GM19351 (cell line): ENCODE data around the gene MEGF6.

Source experiments
- ATAC-seq: cut with Tn5 transposase; IDR thresholded peaks from one replicate; pipeline ENCODE4 v1.9.1; 2021; ENCODE audit warnings: mild to moderate bottlenecking, moderate library complexity; ENCODE audit not compliant: unreplicated experiment

MEGF6 gene

DNA sequence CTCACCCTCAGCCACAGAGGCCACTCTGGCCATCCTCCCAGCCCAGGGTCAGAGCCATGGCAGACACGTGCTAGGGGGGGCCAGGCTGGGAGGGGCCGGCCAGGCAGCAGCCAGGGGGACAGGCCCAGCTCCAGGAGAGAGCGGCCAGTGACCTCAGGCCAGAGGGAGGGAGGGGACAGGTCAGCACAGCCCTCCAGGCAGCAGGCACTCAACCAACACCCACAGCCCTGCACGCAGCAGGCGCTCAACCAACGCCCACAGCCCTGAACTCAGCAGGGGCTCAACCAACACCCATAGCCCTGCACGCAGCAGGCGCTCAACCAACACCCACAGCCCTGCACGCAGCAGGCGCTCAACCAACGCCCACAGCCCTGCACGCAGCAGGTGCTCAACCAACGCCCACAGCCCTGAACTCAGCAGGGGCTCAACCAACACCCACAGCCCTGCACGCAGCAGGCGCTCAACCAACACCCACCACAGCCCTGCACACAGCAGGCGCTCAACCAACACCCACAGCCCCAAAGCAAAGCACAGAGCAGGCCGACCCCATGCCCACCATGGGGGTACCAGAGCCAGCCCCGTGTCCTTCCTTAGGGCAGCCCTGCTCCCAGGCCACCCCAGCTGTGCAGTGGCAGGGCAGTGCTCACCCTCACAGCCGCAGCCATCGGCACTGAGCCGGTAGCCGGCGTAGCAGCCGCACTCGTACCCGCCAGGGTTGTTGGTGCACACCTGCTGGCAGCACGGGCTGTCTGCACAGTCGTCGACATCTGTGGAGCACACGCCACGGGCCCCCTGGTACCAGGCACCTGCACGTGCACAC lies 101.0 kb downstream of the MEGF6 start:
- no peak for ATAC-seq

DNA sequence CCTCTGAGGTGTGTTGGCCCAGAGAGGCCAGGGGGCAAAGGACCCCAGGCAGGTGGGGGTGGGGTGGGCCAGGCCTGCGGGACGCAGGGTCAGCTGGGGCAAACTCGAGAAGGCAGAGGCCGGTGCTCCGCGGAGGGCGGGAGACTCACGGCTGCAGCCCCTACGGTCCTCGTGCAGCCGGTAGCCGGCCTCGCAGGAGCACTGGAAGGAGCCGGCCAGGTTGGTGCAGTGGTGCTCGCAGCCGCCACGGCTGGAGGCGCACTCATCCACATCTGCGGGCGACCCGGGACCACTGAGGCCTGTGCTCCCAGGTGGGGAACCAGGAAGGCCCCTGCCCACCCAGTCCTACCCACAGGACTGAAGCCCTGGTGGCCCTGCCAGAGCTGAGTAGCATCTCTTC lies 101.6 kb downstream of the MEGF6 start:
- no peak for ATAC-seq

DNA sequence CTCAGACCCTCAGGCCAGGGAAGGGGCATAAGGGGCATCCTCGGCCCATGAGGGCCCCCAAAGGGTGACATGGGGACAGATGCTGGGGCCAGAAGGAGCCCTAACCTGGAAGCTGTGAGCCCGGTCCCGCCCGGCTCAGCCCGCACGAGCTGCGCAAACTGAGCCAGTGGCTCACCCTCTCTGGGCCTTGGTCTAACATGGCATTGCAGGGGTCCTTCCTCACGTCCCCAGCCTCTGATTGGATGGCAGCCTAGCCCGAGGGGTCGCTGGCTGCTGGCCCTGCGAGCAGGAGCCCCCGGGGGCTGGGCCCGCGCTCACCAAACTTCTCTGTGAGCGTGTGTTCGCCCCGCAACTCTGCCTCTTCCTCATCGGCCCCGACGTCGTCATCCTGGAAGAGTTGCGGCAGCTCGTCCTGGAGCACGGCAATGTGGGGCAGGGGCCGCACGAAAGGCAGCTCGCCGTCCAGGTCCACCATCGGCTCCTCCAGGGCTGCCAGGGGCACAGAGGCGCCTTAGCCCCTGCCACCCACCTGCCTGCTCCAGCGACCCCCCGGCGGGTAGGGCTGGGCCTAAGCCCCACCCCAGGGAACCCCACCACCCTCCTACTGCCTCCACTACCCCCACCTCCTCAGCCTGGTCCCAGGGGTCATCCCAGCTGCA lies 102.4 kb downstream of the MEGF6 start:
- ATAC-seq, result no peak

DNA sequence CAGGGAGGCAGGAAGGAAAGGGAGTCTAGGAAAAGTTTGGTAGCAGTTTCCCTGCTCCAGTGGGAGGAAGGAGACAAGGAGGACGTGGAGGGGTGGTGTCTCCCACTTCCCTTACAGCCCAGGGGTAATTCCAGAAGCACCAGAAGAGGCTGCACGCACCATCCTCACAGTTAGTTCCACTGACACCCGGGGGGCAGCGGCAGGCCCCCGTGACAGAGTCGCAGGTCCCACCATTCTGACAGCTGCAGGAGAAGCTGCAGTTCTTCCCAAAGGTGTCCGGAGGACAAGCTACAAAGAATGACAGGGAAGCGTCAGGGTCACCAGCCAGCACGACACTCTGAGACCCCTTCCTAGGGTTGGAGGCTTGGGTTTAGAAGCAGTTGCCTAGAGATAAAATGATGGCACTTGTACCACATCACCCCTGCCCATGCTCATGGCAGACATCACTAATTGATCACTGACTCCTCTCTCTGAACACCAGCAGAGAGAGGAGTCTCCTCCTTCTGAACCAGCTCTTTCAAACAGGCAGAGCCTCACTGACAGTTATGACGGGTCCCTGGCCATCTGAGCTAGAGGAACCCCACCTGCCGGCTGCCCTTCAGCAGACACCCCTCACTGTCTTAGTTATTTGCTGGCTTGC lies 103.6 kb downstream of the MEGF6 start:
- no peak for ATAC-seq

DNA sequence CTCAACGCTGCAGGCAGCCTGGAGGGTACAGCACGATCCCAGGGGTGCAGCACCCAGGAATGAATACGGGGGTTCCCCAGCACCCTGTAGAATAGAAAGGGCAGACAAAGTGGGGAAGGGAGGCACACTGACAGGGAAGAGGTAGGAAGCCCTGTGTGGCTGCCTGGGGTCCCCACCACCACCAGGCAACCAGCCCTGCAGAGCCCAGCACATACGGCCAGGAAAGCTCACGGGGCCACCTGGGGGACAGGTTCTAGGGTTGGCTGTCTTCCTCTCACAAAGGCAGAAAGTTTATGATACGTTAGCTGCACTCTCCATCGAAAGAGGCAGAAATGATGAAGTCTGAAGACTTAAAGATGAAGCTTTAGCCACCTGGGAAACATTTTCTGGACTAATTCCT lies 104.4 kb downstream of the MEGF6 start:
- ATAC-seq, result no peak

DNA sequence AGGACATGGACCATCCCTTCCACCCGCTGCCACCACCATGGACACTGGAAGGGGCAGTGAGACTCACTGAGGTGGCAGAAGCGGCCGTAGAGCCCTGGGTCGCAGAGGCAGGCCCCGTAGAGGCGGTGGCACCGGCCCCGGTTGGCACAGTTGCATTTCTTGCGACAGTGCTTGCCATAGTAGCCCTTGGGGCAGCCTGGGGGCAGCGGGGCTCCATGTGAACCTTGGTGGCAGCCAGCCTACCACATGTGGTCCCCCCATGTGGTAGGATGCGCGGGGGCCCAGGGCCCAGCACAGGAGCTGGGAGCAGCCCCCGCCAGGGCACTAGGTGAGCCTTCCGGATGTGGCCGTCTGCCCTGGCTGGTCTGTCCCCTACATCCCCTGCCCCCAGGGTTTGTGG lies 105.3 kb downstream of the MEGF6 start:
- ATAC-seq, result no peak

DNA sequence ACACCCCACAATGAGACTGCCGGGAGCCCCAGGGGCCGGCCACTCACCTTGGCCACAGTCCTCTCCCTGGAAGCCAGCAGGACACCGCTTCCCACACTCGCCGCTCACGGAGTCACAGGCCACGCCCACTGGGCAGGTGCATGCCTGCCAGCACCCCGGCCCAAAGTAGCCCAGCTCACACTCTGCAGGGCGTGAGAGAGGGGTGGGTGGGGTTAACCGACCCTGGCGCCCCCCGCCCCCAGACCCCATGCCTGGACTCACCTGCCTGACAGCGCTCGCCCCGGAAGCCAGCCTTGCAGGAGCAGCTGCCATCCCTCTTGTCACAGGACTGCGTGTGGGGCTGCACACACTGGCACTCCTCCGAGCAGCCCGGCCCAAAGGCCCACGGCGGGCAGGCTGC lies 106.1 kb downstream of the MEGF6 start:
- ATAC-seq, result no peak

DNA sequence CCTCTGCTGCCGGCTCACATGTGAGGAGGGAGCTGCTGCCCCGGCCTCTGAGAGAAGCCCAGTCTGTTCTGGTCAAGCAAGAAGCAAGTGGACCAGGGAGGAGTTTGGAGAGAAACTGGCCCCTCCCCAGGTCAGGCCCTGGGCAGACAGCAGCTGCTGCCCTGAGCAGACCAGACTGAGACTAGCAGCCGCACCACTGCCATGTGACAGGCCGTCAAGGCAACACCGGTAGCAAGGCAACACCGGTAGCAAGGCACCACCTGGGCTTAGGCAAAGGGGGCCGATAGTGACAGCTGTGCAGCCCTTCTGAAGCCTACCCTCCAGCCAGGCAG lies 106.5 kb downstream of the MEGF6 start:
- ATAC-seq, result no peak

DNA sequence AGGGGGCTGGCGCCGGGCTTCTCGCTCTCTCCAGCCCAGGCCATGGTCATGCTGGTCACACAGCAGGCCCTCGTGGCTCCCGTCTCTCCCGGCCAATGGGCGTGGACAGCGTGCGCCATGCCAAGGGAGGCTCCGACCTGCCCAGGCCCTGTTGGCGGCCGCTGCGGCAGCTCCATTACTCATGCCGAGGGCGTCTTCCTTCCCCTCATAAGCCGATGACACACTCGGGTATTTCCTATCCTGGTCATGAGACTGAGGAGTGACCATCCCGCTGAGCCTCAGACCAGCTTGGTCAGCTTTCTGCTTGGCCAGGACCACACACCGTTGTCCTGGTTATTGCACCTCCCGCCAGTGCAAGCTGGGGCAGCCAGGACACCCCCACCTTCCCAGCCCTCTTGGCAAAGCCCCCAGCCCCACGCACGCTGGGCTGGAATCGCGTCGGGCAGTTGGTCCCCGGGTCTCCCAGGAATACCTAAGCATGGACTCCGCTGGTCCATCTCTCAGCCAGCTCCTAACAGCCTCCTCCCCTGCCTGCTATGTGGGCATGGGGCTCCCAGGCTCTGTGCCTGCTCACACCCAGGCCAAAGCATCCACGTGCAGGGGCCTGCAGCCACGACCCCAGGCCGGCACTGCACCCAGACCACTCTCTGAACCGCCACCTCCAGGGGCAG lies 107.0 kb downstream of the MEGF6 start:
- ATAC-seq, result no peak

DNA sequence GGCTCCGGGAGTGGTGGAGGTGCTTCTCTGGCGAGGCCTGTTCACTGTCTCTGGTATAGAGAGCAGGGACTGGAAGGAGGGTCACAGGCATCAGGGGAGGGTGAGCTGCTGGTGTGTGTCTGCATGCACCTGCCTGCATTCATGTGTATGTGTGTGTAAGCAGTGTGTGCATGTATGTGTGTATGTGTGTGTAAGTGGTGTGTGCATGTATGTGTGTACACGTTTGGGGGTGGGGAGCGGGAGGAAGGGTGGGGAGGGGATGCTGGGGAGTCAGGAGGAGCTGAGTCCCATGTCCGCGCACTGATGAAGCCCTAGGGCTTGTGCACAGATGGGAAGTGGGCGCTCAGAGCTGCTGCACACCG lies 107.8 kb downstream of the MEGF6 start:
- no peak for ATAC-seq

DNA sequence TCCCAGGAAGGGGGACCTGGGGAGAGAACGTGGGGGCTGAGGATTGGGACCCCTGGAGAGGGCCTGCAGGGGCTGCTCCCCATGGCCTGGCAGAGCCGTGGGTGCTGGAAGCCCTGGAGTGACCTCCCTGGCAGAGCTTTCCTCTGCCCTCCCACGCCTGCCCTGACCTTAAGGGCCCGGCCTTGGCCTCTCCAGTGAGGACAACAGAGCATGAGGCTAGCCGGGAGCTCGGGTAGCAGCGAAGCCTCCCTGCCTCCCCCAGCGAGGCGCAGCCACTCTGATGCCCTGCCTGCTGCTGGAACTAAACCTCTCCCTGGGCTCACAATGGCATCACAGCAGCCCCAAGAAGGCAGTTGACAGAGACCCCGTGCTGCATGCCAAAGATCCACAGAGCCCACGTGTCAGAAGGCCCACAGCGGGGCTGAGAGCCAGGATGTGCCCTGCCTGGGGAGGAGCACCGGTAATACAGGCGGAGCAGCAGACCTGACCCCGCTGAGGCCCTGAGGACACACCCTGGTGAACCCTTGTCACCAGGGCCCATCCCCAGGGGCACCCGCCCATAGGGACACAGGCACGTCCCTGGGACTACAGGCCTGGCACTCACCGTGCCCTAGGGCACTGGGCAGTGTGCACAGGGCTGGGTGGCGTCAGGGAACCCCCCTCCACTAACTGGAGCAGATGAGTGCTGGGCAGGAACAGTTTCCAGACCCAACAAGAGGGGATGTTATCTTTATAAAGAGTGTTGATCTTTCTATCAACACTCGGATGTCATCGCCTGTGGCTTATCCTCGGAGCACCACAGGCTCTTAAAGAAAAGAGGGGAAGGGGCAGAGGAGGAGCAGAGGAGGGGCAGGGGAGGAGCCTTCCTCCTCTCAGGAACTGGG lies 108.4 kb downstream of the MEGF6 start:
- no peak for ATAC-seq

DNA sequence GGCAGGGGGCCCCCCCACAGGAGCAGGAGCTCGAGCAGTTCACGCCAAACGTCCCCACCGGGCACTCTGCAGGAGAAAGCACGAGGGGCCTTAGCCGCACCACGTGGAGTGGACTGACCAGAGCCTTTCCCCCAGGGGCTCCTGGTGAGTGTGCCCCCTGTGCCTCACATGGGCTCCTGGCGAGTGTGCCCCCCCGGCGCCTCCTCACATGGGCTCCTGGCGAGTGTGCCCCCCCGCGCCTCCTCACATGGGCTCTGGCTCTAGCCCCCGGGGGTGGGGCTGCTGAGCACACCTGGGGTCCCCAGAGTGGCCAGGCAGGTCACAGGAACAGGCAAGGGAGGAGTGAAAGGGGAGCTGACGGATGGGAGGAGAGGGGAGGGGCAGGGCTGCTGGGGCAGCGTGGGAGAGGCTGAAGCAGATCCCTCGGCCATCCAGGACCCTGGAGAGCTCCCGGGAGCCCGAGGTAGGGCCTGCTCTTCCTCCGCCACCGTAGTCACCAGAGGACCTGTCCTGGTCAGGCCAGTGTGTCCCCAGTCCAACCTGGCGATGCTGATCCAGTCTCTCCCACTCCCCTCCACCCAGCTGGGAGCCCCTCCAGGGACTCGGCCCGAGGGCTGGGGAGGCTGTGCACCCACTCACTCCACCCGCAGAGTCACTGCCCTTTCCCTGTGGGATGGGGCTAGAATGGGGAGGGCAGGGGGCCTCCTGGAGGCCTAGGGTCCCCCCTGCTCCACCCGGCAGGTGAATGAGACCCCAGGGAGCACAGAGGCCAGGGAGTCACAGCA lies 109.3 kb downstream of the MEGF6 start:
- ATAC-seq, result no peak

DNA sequence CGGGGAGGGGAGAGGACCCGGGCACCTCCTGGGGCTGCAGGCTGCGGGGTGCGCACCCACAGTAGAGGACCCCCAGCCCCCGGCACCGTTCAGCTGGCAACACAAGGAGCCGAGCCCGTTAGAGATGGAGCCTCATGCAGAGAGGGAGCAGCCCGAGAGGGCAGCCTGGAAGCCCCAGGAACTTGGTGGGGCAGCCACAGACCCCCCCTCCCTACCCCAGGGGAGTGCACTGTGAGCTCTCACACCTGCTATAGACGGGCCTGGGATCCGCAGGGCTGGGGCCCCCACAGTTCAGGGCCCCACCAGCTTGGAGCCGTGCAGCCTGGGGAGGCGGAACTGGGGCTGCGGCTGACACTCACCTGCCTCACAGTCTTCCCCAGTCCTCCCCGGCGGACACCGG lies 109.9 kb downstream of the MEGF6 start:
- ATAC-seq, result no peak

DNA sequence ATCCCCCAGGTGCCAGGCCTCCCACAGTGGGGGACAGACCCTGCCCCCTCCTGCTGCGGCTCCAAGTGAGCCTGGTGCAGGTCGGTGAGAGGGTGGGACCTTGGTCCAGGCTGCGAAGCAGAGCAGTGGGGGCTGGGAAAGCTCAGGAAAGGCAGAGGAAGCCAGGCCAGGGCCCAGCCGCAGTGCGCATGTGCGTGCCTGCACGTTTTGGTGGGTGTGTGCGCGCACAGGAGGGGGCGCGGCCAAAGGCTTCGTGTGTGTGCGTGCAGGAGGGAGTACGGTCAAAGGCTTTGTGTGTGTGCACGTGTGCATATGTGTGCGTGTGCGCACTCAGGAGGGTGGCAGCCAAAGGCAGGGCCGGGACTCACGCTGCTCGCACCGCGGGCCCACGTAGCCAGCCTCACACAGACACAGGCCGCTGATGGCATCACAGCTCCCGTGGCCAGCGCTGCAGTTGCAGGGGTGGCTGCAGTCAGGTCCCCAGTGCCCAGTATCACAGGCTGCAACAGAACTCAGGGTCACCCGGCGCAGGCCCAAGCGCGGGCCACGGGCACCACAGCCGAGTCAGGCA lies 111.0 kb downstream of the MEGF6 start:
- no peak for ATAC-seq

DNA sequence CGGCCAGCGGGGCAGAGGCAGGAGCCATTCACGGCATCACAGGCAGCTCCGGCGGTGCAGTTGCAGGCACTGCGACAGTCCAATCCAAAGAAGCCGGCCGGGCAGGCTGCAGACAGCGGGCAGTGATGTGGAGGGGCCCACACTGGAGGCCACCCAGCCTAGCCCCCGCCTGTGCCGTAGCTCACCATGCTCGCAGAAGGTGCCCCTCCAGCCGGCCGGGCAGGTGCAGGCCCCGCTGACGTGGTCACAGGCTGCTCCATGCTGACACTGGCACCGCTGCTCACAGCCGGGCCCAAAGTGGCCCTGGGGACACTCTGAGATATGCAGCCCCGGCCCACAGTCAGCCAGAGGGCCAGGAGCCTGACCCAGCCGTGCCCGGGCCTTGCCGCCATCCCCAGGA lies 111.7 kb downstream of the MEGF6 start:
- ATAC-seq, result no peak

DNA sequence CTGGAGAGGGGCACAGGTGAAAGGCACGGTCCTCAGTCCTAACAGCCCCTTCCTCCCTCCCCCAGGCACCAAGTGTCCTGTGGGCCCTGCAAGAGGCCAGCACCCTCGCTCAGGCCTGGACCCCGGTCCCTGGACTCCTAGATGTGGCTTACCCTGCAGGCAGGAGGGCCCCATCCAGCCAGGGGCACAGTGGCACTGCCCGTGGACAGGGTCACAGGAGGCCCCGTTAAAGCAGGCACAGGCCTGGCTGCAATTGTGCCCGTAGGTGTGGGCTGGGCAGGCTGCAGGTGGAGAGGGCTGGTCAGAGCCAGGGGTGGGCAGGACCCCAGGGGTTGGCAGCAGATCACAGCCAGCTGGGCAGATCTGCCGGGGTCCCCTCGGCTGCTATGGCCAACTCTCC lies 112.3 kb downstream of the MEGF6 start:
- ATAC-seq, result no peak

DNA sequence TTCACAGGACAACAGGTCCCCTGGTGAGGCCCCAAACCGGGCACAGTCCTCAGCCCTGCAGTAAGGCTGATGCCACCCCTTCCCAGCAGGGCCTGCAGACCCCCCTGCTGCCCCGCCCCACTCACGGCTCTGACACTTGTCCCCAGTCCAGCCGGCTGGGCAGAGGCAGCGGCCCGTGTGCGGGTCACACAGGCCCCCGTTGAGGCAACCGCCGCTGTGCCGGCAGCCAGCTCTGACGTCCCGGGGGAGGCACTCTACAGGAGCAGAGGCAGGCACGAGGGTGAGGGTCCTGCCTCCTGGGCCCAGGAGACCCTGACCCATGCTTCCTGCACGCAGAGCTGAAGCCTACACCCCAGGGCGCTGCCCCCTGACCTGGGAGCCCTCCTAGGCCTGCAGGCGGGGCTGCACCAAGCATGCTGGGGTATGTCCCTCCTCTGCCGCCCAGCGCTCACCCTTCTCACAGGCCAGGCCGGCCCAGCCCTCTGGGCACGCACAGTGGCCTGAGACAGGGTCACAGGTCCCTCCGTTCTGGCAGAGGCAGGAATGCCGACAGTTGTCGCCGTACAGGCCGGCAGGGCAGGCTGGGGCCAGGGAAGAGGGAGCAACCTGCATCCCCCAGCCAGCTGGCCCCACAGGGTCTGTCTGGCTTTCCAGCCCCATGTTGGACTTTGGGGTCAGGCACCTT lies 112.9 kb downstream of the MEGF6 start:
- no peak for ATAC-seq

DNA sequence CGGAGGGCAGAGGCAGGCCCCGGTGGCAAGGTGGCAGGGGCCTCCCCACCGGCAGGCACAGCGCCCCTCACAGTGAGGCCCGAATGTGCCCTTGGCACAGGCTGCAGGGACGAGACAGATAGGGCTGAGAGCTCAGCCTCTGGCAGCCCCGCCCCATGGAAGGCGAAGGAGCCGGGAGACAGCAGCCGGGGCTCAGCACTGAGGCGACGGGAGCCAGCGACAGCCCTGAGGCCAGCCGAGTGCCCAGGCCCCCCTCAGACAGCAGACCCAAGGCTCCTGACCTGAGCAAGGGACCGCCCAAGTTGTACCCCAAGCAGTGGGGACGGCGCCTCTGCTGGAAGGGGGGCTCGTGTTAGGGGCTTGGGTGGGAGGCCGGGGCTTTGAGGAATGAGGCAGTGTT lies 113.8 kb downstream of the MEGF6 start:
- ATAC-seq, result no peak

DNA sequence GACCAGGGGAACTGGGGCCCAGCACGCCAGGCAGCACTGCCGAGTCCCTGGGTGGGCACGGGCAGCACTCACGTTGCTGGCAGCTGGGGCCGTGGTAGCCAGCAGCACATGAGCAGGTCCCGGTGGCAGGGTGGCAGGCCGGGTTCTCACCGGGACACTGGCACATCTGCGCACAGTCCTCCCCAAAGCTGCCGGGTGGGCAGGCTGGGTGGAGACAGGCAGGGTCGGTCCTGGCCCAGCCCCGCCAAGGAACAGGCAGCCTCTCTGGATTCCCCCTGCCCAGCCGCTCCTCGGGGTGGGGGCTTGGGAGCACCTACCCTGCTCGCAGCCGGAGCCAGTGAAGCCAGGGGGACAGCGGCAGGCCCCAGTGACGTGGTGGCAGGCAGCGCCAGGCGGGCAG lies 114.4 kb downstream of the MEGF6 start:
- ATAC-seq, result no peak
